GM12878 (cell line): ENCODE measurements around the gene FREY1. TPM values are rescaled to one million over a fixed set of nuclear protein-coding genes. Genes with fewer than 3 reads are reported as not detected.

Source experiments
- ATAC-seq: fragments of 200-7000 bp; cut with Tn5 transposase; 3 replicates; pipeline ENCODE4 v1.9.1; 2020; ENCODE audit warnings: mild to moderate bottlenecking, moderate library complexity
- BruUV-seq: library from RNA; stranded (reverse); fragments of 400-500 nt; replicated peaks from 2 replicates; lab custom pipeline; 2021; lab: Mats Ljungman, UMichigan
- CTCF ChIA-PET: fragments of 300-600 bp; sonication (Branson Sonifier 250); formaldehyde crosslinking; extraction: SDS; loops from one replicate; lab custom pipeline; 2021; ENCODE audit warnings: inconsistent platforms; lab: Yijun Ruan, JAX
- POLR2A ChIA-PET: fragments of 350-600 bp; formaldehyde crosslinking; extraction: SDS; loops from one replicate; lab custom pipeline; 2021; ENCODE audit warnings: inconsistent platforms; lab: Charles Lee
- RAD21 ChIA-PET: fragments of 300-600 bp; sonication (Branson Sonifier 250); formaldehyde crosslinking; loops from one replicate; lab custom pipeline; 2023; ENCODE audit warnings: antibody characterized with exemption; ENCODE audit not compliant: unreplicated experiment; lab: Charles Lee
- SMC1A ChIA-PET: fragments of 300-600 bp; sonication (Branson Sonifier 250); formaldehyde crosslinking; loops from one replicate; lab custom pipeline; 2023; ENCODE audit not compliant: unreplicated experiment, uncharacterized antibody; lab: Charles Lee
- DNase-seq: peaks from one replicate; pipeline ENCODE4 v3.0.0-alpha.2; 2011; ENCODE audit warnings: low read depth, low spot score
- FAIRE-seq: peaks from 3 replicates; lab custom pipeline; 2011; peaks lifted over from hg19 to GRCh38; lab: Jason Lieb, UNC
- H2AFZ ChIP-seq: 2 replicates; pipeline ENCODE4 v1.6.0; 2011; ENCODE audit warnings: low read depth, low read length, control low read depth; ENCODE audit not compliant: control insufficient read depth
- H3K27ac ChIP-seq: 2 replicates; pipeline ENCODE4 v1.5.1; 2011; ENCODE audit warnings: control low read depth; ENCODE audit not compliant: control insufficient read depth, insufficient read depth
- H3K27me3 ChIP-seq, 2 experiments: replicated peaks in 1 of 2; 2 replicates each; pipeline versions ENCODE4 v1.6.0 to v1.6.1; 2011; ENCODE audit warnings: low read length in 1 of 2; ENCODE audit not compliant: control insufficient read depth in 2 of 2, insufficient read depth in 2 of 2
- H3K36me3 ChIP-seq, 2 experiments: 2 replicates each; pipeline ENCODE4 v1.5.1; 2011; ENCODE audit warnings: low read length in 1 of 2; ENCODE audit not compliant: control insufficient read depth in 2 of 2, insufficient read depth in 2 of 2
- H3K4me1 ChIP-seq: 2 replicates; pipeline ENCODE4 v1.6.1; 2011; ENCODE audit warnings: mild to moderate bottlenecking, low read length, moderate library complexity, mixed read lengths; ENCODE audit not compliant: control insufficient read depth, insufficient read depth
- H3K4me2 ChIP-seq: 2 replicates; pipeline ENCODE4 v1.6.0; 2011; ENCODE audit warnings: control low read depth; ENCODE audit not compliant: control insufficient read depth, insufficient read depth
- H3K4me3 ChIP-seq: fragments of 200-600 bp; sonication (generic); 2 replicates; pipeline ENCODE4 v1.5.1; 2016
- H3K79me2 ChIP-seq: 2 replicates; pipeline ENCODE4 v1.6.0; 2011; ENCODE audit warnings: low read length; ENCODE audit not compliant: control insufficient read depth, insufficient read depth
- H3K9ac ChIP-seq: 2 replicates; pipeline ENCODE4 v1.8.0; 2011; ENCODE audit warnings: low read length, control low read depth, mixed read lengths; ENCODE audit not compliant: control insufficient read depth, insufficient read depth
- H3K9me3 ChIP-seq: replicated peaks from 3 replicates; pipeline ENCODE4 v1.5.1; 2011; ENCODE audit warnings: mild to moderate bottlenecking, low read length; ENCODE audit not compliant: control insufficient read depth, insufficient read depth
- H4K20me1 ChIP-seq: 2 replicates; pipeline ENCODE4 v1.6.0; 2011; ENCODE audit not compliant: control insufficient read depth, insufficient read depth
- BCLAF1 ChIP-seq: fragments of 450-650 bp; IDR thresholded peaks from 2 replicates; pipeline ENCODE4 v1.6.1; 2017; ENCODE audit warnings: antibody characterized with exemption, mild to moderate bottlenecking, moderate library complexity
- CBX5 ChIP-seq: sonication (generic); IDR thresholded peaks from 2 replicates; pipeline ENCODE4 v1.6.1; 2016; ENCODE audit warnings: low read depth, moderate library complexity, mild to moderate bottlenecking, inconsistent platforms
- CTCF ChIP-seq, 3 experiments: IDR thresholded peaks in 2 of 3; conservative IDR thresholded peaks in 1 of 3; 2 replicates each; pipeline ENCODE4 v1.5.1; 2011; ENCODE audit warnings: low read depth in 3 of 3, low read length in 3 of 3, mild to moderate bottlenecking in 3 of 3, control low read depth in 2 of 3, moderate library complexity in 2 of 3, inconsistent platforms in 1 of 3, mixed read lengths in 1 of 3; ENCODE audit not compliant: control insufficient read depth in 2 of 3, insufficient read depth in 1 of 3; ENCODE audit errors: extremely low read depth in 1 of 3
- ESRRA ChIP-seq: IDR thresholded peaks from 2 replicates; pipeline ENCODE4 v1.6.1; 2012; ENCODE audit warnings: mild to moderate bottlenecking, low read length, improper control_type of control experiment
- HDAC2 ChIP-seq: fragments of 200-600 bp; sonication (generic); IDR thresholded peaks from 2 replicates; pipeline ENCODE4 v1.6.1; 2017
- HDGF ChIP-seq: fragments of 450-650 bp; IDR thresholded peaks from 2 replicates; pipeline ENCODE4 v1.6.1; 2016; ENCODE audit warnings: antibody characterized with exemption
- MEF2A ChIP-seq: IDR thresholded peaks from 2 replicates; pipeline ENCODE4 v1.6.1; 2011; ENCODE audit warnings: low read depth, mild to moderate bottlenecking, low read length, moderate library complexity; ENCODE audit not compliant: insufficient read depth
- NR2C2 ChIP-seq: IDR thresholded peaks from 2 replicates; pipeline ENCODE4 v1.6.1; 2011; ENCODE audit warnings: borderline replicate concordance, low read depth; ENCODE audit not compliant: control insufficient read depth, insufficient read length
- RFX5 ChIP-seq: IDR thresholded peaks from 2 replicates; pipeline ENCODE4 v1.6.1; 2011; ENCODE audit warnings: low read depth, low read length, improper control_type of control experiment
- TBL1XR1 ChIP-seq: IDR thresholded peaks from 2 replicates; pipeline ENCODE4 v1.6.1; 2012; ENCODE audit warnings: low read depth, low read length, improper control_type of control experiment
- TCF7 ChIP-seq: IDR thresholded peaks from 2 replicates; pipeline ENCODE4 v1.6.1; 2014; ENCODE audit warnings: antibody characterized with exemption, borderline replicate concordance
- USF1 ChIP-seq: IDR thresholded peaks from 2 replicates; pipeline ENCODE4 v1.6.1; 2011; ENCODE audit warnings: borderline replicate concordance, low read depth, mild to moderate bottlenecking, moderate library complexity, mixed read lengths, low read length; ENCODE audit not compliant: insufficient read depth; ENCODE audit errors: extremely low read length
- WGBS: methylation state at CpG from one replicate; pipeline ENCODE4 v1.1.6; 2016; ENCODE audit warnings: low lambda C conversion rate; ENCODE audit not compliant: insufficient replicate concordance, insufficient coverage; ENCODE audit errors: missing lambda C conversion rate; 5-methylcytosine and 5-hydroxymethylcytosine counted together
- in situ Hi-C: fragments of 300-500 bp; cut with MboI; formaldehyde crosslinking; loops from 9 replicates; pipeline ENCODE4 v1.14.3; 2018; ENCODE audit warnings: mixed read lengths
- intact Hi-C: fragments of 100-400 bp; cut with micrococcal nuclease; formaldehyde crosslinking; loops from one replicate; pipeline ENCODE4 v1.14.2; 2022; ENCODE audit not compliant: unreplicated experiment
- polyA plus RNA-seq, 11 experiments: library from polyadenylated mRNA; depleted of rRNA in 4 of 11; unstranded in 6 of 11; stranded (reverse) in 5 of 11; fragments of >200 nt; fragmentation: Nextera tagmentation in 4 of 11; fragmentation: Illumina TruSeq in 1 of 11; extraction: Ambion mirVana in 4 of 11; extraction: Trizol in 1 of 11; gene quantifications; 1 replicate in 1 of 11; 2 replicates in 10 of 11; pipeline versions ENCODE4 v1.2.1 to v1.2.3, GENCODE V29; 2011 to 2016; ENCODE audit warnings: inconsistent platforms in 2 of 11, missing spikeins in 2 of 11, low read depth in 1 of 11
- total RNA-seq, 4 experiments: library from RNA; depleted of rRNA in 3 of 4; stranded (reverse); fragments of >200 nt in 3 of 4; fragmentation: Illumina TruSeq in 1 of 4; extraction: Trizol in 1 of 4; gene quantifications; 2 replicates each; pipeline versions ENCODE4 v1.2.1 to v1.2.3, GENCODE V29; 2013 to 2021

Gene FREY1
- total and polyA plus RNA-seq, 10 of the 15 experiments (the other 5 are each of a cell fraction or from before 2014, with no cell fraction given): 0.13 to 1.7 (median 0.39) TPM; not detected in 3

GRCh38 chr11:45913514-45913913, 6.4 kb upstream of the FREY1 start:
- H3K4me1 ChIP-seq: peaks cover 13% of the 10 kb centered on the region
- ATAC-seq (no peak), FAIRE-seq (no peak), DNase-seq (no peak)
- BruUV-seq: no TSS peak
- no peaks in the 10 kb centered on the region for H3K9me3 ChIP-seq
- no peak for TF ChIP-seq NR2C2
- no peak for TF ChIP-seq RFX5
- TF ChIP-seq TCF7: no peak
- TF ChIP-seq CTCF (IDR thresholded peaks at IDR 0.05 in 2 of 3, conservative IDR thresholded peaks at IDR 0.05 in 1 of 3; ENCODE audit: control insufficient read depth in 2 of 3, extremely low read depth in 1 of 3, insufficient read depth in 1 of 3, low read depth in 3 of 3, low read length in 3 of 3): no peak
- TF ChIP-seq HDGF: no peak
- no peak for TF ChIP-seq BCLAF1
- TF ChIP-seq ESRRA: no peak
- no peak for TF ChIP-seq USF1
- no peak for TF ChIP-seq MEF2A
- TF ChIP-seq TBL1XR1: no peak
- no peak for TF ChIP-seq CBX5
- no peak for TF ChIP-seq HDAC2
- ChIA-PET RAD21 (no interaction called here), SMC1A (no interaction called here), CTCF (no interaction called here), POLR2A (no interaction called here)
- H3K4me2 ChIP-seq: no peak overlapping the region
- H3K27ac ChIP-seq: no peak overlapping the region
- H3K36me3 ChIP-seq: peaks cover 15 to 17% of the 10 kb centered on the region in 2 experiments
- H3K27me3 ChIP-seq: no peaks in the 10 kb centered on the region
- peaks cover 16% of the 10 kb centered on the region for H3K79me2 ChIP-seq
- WGBS: 95% methylated on average over 16 of the region's 19 CpGs
- H4K20me1 ChIP-seq: no peaks in the 10 kb centered on the region
- intact Hi-C loops (no loop called here), in situ Hi-C loops (no loop called here)
- no peak overlapping the region for H2AFZ ChIP-seq
- H3K4me3 ChIP-seq: no peak overlapping the region
- no peak overlapping the region for H3K9ac ChIP-seq
